GM21529 (cell line): ENCODE measurements around the gene VPREB1.
"Not testable (repeated sequence)": the region's sequence is repeated elsewhere in the genome, so short reads cannot be mapped to it uniquely, and the experiment has no call there.

ENCODE experiments used
- ATAC-seq: cut with Tn5 transposase; IDR thresholded peaks from one replicate; pipeline ENCODE4 v1.9.1; 2021; ENCODE audit not compliant: unreplicated experiment

VPREB1 gene

DNA sequence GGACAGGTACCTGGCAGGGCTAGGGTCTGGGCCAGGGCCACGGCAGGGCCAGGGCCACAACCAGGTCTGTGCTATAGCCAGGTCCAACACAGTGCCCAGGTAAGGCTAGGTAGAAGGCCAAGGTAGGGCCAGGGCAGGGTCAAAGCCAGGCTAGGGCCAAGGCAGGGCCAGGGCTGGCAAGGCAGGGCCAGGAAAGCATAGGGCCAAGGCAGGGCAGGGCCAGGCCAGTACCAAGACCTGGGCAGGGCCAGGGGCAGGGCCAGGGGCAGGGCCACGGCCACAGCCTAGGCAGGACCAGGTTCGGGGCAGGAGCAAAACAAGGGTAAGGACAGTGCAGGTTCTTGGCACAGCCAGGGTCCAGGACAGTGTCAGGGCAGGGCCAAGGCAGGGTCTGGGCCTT lies 48.1 kb downstream of the VPREB1 start:
- ATAC-seq = not testable (repeated sequence)

DNA sequence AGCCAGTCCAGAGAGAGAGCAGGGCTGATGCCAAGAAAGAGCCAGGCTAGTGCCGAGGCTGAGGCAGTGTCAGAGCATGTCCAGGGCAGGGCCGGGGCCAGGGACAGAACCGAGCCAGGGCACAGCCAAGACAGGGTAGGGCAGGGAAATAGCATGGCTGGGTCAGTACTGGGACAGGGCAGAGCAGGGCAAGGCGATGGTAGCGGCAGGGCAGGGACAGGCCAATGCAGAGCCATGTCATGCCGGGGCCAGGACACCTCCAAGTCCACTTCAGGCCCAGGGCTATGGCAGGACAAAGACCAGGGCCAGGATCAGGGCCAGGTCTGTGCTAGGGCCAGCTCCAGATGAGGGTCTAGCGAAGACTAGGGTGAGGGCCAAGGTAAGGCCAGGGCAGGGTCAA lies 48.9 kb downstream of the VPREB1 start:
- not testable (repeated sequence) for ATAC-seq

DNA sequence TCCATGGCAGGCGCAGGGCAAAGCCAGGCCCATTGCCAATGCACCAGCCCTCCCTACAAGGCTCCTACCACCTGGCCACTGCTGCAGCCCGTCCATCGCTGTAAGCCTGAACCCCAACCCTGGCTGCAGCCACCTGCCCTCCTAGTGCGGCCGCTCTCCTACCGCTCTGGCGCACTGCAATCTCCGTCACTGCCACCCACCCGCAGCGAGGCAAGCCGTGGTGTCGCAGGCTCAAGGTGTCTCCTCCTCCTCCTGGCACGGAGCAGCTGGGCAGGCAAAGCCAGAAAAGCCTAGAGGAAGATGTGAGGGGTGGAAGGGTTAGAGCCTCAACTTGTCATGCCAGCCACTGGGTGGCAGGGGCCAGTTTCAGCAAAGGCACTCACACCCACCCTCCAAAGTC lies 50.1 kb downstream of the VPREB1 start:
- not testable (repeated sequence) for ATAC-seq
